Skeletal muscle satellite cell (primary cell): ENCODE results near the gene KLRC1. TPM values are rescaled to one million over a fixed set of nuclear protein-coding genes. Genes with fewer than 3 reads are reported as not detected.
"Not testable (repeated sequence)": the region's sequence is repeated elsewhere in the genome, so short reads cannot be mapped to it uniquely, and the experiment has no call there.

Experiments
- H3K27me3 ChIP-seq: 2 replicates; pipeline ENCODE4 v1.7.0; 2013; ENCODE audit warnings: low read length; ENCODE audit not compliant: control insufficient read depth, insufficient read depth
- H3K36me3 ChIP-seq: 2 replicates; pipeline ENCODE4 v1.7.0; 2013; ENCODE audit warnings: mild to moderate bottlenecking, control low read depth, low read length; ENCODE audit not compliant: insufficient read depth
- H3K4me1 ChIP-seq: 2 replicates; pipeline ENCODE4 v1.7.0; 2013; ENCODE audit warnings: low read length; ENCODE audit not compliant: control insufficient read depth, insufficient read depth
- H3K4me2 ChIP-seq: 2 replicates; pipeline ENCODE4 v1.7.0; 2013; ENCODE audit warnings: mild to moderate bottlenecking, low read length
- H3K4me3 ChIP-seq: 2 replicates; pipeline ENCODE4 v1.7.0; 2013; ENCODE audit warnings: low read length
- H3K9ac ChIP-seq: 2 replicates; pipeline ENCODE4 v1.7.0; 2013; ENCODE audit warnings: mild to moderate bottlenecking, low read depth, low read length, moderate library complexity
- H3K9me3 ChIP-seq: replicated peaks from 2 replicates; pipeline ENCODE4 v1.7.0; 2013; ENCODE audit warnings: mild to moderate bottlenecking, control low read depth, low read length
- total RNA-seq: library from RNA; depleted of rRNA; stranded (reverse); fragments of >200 nt; gene quantifications from 2 replicates; pipeline ENCODE4 v1.2.3, GENCODE V29; 2012; rRNA removed

Gene KLRC1
- 0.25 TPM in 1 of 2 replicates, not detected in the other for total RNA-seq

GRCh38 chr12:10453156-10453555 lies at the start of gene KLRC1:
Gene KLRC1 (minus strand): TSS chr12:10453377. CDS start chr12:10451156, 2,221 bp downstream.
- no peak within 1 kb of the TSS for H3K4me2 ChIP-seq
- no peaks in the 10 kb centered on the region for H3K27me3 ChIP-seq
- peaks cover 3% of the 10 kb centered on the region for H3K9me3 ChIP-seq
- H3K36me3 ChIP-seq: no peaks in the 10 kb centered on the region
- H3K4me1 ChIP-seq: peaks cover 6% of the 10 kb centered on the region
- no peak within 1 kb of the TSS for H3K4me3 ChIP-seq
- H3K9ac ChIP-seq: no peak within 1 kb of the TSS

- Histone ChIP-seq H3K4me3 (no peak overlapping the region), H3K9me3 (no peaks in the 10 kb centered on the region), H3K4me1 (no peaks in the 10 kb centered on the region), H3K4me2 (no peak overlapping the region), H3K27me3 (no peaks in the 10 kb centered on the region), H3K36me3 (no peaks in the 10 kb centered on the region), H3K9ac (no peak overlapping the region)
Measured at GRCh38 chr12:10501030-10501429, 47.9 kb upstream of the KLRC1 start.

GRCh38 chr12:10498042-10498441 lies 44.9 kb upstream of the KLRC1 start:
- no peaks in the 10 kb centered on the region for H3K9me3 ChIP-seq
- H3K4me3 ChIP-seq: no peak overlapping the region
- H3K9ac ChIP-seq: no peak overlapping the region
- H3K4me1 ChIP-seq: no peaks in the 10 kb centered on the region
- no peaks in the 10 kb centered on the region for H3K36me3 ChIP-seq
- no peak overlapping the region for H3K4me2 ChIP-seq
- no peaks in the 10 kb centered on the region for H3K27me3 ChIP-seq

- no peak overlapping the region for H3K4me3 ChIP-seq
- no peak overlapping the region for H3K4me2 ChIP-seq
- H3K36me3 ChIP-seq: no peaks in the 10 kb centered on the region
- no peaks in the 10 kb centered on the region for H3K9me3 ChIP-seq
- H3K4me1 ChIP-seq: no peaks in the 10 kb centered on the region
- H3K27me3 ChIP-seq: no peaks in the 10 kb centered on the region
- H3K9ac ChIP-seq: no peak overlapping the region
Measured at GRCh38 chr12:10497602-10498001, 44.4 kb upstream of the KLRC1 start.

- Histone ChIP-seq H3K27me3 (no peaks in the 10 kb centered on the region), H3K9ac (no peak overlapping the region), H3K4me3 (no peak overlapping the region), H3K9me3 (no peaks in the 10 kb centered on the region), H3K4me1 (no peaks in the 10 kb centered on the region), H3K4me2 (no peak overlapping the region), H3K36me3 (no peaks in the 10 kb centered on the region)
Measured at GRCh38 chr12:10491766-10492165, 38.6 kb upstream of the KLRC1 start.

GRCh38 chr12:10487328-10487727 lies 34.2 kb upstream of the KLRC1 start:
- H3K36me3 ChIP-seq, H3K4me3 ChIP-seq, H3K4me2 ChIP-seq: not testable (repeated sequence)

GRCh38 chr12:10481901-10482300 lies 28.7 kb upstream of the KLRC1 start:
- not testable (repeated sequence) for H3K4me1 ChIP-seq, H3K36me3 ChIP-seq, H3K4me3 ChIP-seq, H3K9me3 ChIP-seq, H3K4me2 ChIP-seq, H3K9ac ChIP-seq, H3K27me3 ChIP-seq

More at GRCh38 chr12:10487328-10487727, 34.2 kb upstream of the KLRC1 start:
- not testable (repeated sequence) for H3K27me3 ChIP-seq, H3K9ac ChIP-seq, H3K9me3 ChIP-seq, H3K4me1 ChIP-seq

GRCh38 chr12:10472808-10473207 lies 19.6 kb upstream of the KLRC1 start:
- H3K4me1 ChIP-seq: not testable (repeated sequence)

GRCh38 chr12:10469701-10470100 lies 16.5 kb upstream of the KLRC1 start:
- Histone ChIP-seq H3K4me1 (no peaks in the 10 kb centered on the region), H3K27me3 (no peaks in the 10 kb centered on the region), H3K4me3 (no peak overlapping the region), H3K9me3 (no peaks in the 10 kb centered on the region), H3K4me2 (no peak overlapping the region), H3K9ac (no peak overlapping the region), H3K36me3 (no peaks in the 10 kb centered on the region)

More at GRCh38 chr12:10472808-10473207, 19.6 kb upstream of the KLRC1 start:
- not testable (repeated sequence) for H3K9ac ChIP-seq, H3K9me3 ChIP-seq, H3K36me3 ChIP-seq, H3K27me3 ChIP-seq, H3K4me3 ChIP-seq, H3K4me2 ChIP-seq

- no peaks in the 10 kb centered on the region for H3K9me3 ChIP-seq
- H3K9ac ChIP-seq: no peak overlapping the region
- no peaks in the 10 kb centered on the region for H3K27me3 ChIP-seq
- no peak overlapping the region for H3K4me2 ChIP-seq
- H3K36me3 ChIP-seq: no peaks in the 10 kb centered on the region
- H3K4me1 ChIP-seq: no peaks in the 10 kb centered on the region
- no peak overlapping the region for H3K4me3 ChIP-seq
Measured at GRCh38 chr12:10466311-10466710, 13.1 kb upstream of the KLRC1 start.

GRCh38 chr12:10457760-10458159 lies 4.6 kb upstream of the KLRC1 start:
- no peak overlapping the region for H3K9ac ChIP-seq
- H3K9me3 ChIP-seq: peaks cover 3% of the 10 kb centered on the region
- H3K4me1 ChIP-seq: peaks cover 6% of the 10 kb centered on the region
- H3K4me3 ChIP-seq: no peak overlapping the region
- no peaks in the 10 kb centered on the region for H3K36me3 ChIP-seq
- H3K4me2 ChIP-seq: no peak overlapping the region
- no peaks in the 10 kb centered on the region for H3K27me3 ChIP-seq

GRCh38 chr12:10456856-10457255 lies 3.7 kb upstream of the KLRC1 start:
- no peaks in the 10 kb centered on the region for H3K36me3 ChIP-seq
- H3K4me2 ChIP-seq: no peak overlapping the region
- peaks cover 3% of the 10 kb centered on the region for H3K9me3 ChIP-seq
- no peak overlapping the region for H3K9ac ChIP-seq
- no peak overlapping the region for H3K4me3 ChIP-seq
- peaks cover 6% of the 10 kb centered on the region for H3K4me1 ChIP-seq
- H3K27me3 ChIP-seq: no peaks in the 10 kb centered on the region
